OCI-LY1 (cell line): Measurements from ENCODE around the gene KCNA10.

Experiments
- H2AFZ ChIP-seq: fragments of 200-600 bp; sonication (generic), shearing (Covaris generic); 2 replicates; pipeline ENCODE4 v1.6.0; 2014; ENCODE audit warnings: antibody characterized with exemption, mild to moderate bottlenecking, low read length
- H3F3A ChIP-seq: fragments of 200-600 bp; sonication (generic), shearing (Covaris generic); 2 replicates; pipeline ENCODE4 v1.6.0; 2014; ENCODE audit warnings: mild to moderate bottlenecking, antibody characterized with exemption, low read length, moderate library complexity; ENCODE audit not compliant: insufficient read depth
- H3K27ac ChIP-seq: fragments of 200-600 bp; sonication (generic); 2 replicates; pipeline ENCODE4 v1.5.1; 2014; ENCODE audit warnings: low read length, mixed run types, mild to moderate bottlenecking, low read depth; ENCODE audit not compliant: poor library complexity, severe bottlenecking
- H3K27me3 ChIP-seq: fragments of 200-600 bp; sonication (generic); 2 replicates; pipeline ENCODE4 v1.6.0; 2014; ENCODE audit warnings: antibody characterized with exemption, mild to moderate bottlenecking, low read length, moderate library complexity; ENCODE audit not compliant: insufficient read depth
- H3K36me3 ChIP-seq: fragments of 200-600 bp; sonication (generic); 2 replicates; pipeline ENCODE4 v1.6.1; 2014; ENCODE audit warnings: mild to moderate bottlenecking, antibody characterized with exemption, low read length, moderate library complexity, mixed read lengths; ENCODE audit not compliant: insufficient read depth
- H3K4me1 ChIP-seq: fragments of 200-600 bp; sonication (generic); 2 replicates; pipeline ENCODE4 v1.5.1; 2014; ENCODE audit warnings: mild to moderate bottlenecking, low read length, moderate library complexity; ENCODE audit not compliant: insufficient read depth, severe bottlenecking
- H3K4me2 ChIP-seq: fragments of 200-600 bp; sonication (generic), shearing (Covaris generic); 2 replicates; pipeline ENCODE4 v1.6.1; 2014; ENCODE audit warnings: low read length
- H3K4me3 ChIP-seq: fragments of 200-600 bp; sonication (generic); 2 replicates; pipeline ENCODE4 v1.5.1; 2014; ENCODE audit warnings: low read length, low read depth, mild to moderate bottlenecking, mixed read lengths; ENCODE audit not compliant: poor library complexity, severe bottlenecking
- H3K79me2 ChIP-seq: fragments of 200-600 bp; shearing (Covaris generic); 2 replicates; pipeline ENCODE4 v1.6.1; 2016; ENCODE audit warnings: mixed run types, low read length, mixed read lengths; ENCODE audit not compliant: insufficient read depth
- H3K9ac ChIP-seq: fragments of 200-600 bp; sonication (generic), shearing (Covaris generic); 2 replicates; pipeline ENCODE4 v1.6.1; 2014; ENCODE audit warnings: mild to moderate bottlenecking, low read length, mixed read lengths
- H3K9me2 ChIP-seq: fragments of 200-600 bp; sonication (generic), shearing (Covaris generic); 2 replicates; pipeline ENCODE4 v1.6.1; 2014; ENCODE audit warnings: low read depth, mild to moderate bottlenecking, low read length, mixed read lengths
- H3K9me3 ChIP-seq: fragments of 200-600 bp; shearing (Covaris generic); 2 replicates; pipeline ENCODE4 v1.6.1; 2014; ENCODE audit warnings: low read length, mixed read lengths
- H4K20me1 ChIP-seq: fragments of 200-600 bp; sonication (generic), shearing (Covaris generic); 2 replicates; pipeline ENCODE4 v1.6.0; 2016; ENCODE audit warnings: mild to moderate bottlenecking, low read length; ENCODE audit not compliant: insufficient read depth
- EZH2 ChIP-seq: fragments of 200-600 bp; sonication (generic), shearing (Covaris generic); IDR thresholded peaks from 2 replicates; pipeline ENCODE4 v1.8.0; 2017; ENCODE audit warnings: borderline replicate concordance, mixed run types, mild to moderate bottlenecking, antibody characterized with exemption, low read length, moderate library complexity, mixed read lengths
- TF ChIP-seq, protein P1 (sequence below): fragments of 200-600 bp; sonication (generic), shearing (Covaris generic); IDR thresholded peaks from 2 replicates; pipeline ENCODE4 v1.5.1; 2017; ENCODE audit warnings: mild to moderate bottlenecking, antibody characterized with exemption, low read length, moderate library complexity, mixed read lengths

The KCNA10 gene

DNA sequence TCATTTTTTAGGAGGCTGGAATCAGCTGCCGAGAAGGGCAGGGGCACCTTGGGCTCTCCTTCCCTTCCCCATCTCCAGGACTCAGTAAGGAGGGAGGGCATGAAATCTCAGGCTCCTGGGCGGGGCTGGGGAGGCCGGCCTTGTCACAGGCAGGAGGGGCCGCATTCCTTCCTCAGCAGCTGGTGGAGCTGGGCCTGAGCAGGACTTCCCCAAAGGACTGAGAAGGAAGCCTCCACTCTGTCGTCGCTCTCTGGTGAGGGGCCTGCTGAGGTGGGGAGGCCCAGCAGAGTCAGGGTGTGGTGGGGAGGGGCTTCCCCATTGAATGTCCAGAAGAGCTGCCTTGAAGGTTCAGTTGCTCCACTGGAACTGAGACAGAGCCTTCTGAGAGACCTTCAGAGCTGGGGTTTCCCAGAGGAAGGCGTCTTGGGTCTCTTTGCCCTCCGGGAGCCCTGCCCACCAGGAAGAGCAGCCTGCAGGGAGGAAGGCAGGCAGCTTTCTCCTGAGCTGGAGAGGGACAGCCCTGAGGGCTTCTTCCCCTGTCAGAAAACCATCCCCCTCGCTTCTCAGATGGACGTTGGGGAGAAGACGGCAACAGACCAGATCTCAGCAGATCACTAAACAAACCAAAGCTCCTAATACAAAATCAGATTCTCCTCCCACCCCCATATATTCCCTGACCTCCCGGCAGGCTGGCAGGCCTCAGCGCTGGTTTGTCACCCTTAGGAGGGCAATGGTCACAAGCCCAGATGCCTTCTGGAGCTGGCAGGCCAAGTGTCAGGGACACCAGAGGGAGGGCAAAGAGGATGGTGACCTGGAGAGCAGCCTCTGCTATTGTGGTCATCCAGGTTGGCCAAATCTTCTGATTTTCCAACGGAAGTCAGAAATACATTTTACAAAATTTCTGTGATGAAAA, 10.7 kb downstream of the KCNA10 start:
- TF ChIP-seq EZH2 = no peak
- TF ChIP-seq, protein P1, sequence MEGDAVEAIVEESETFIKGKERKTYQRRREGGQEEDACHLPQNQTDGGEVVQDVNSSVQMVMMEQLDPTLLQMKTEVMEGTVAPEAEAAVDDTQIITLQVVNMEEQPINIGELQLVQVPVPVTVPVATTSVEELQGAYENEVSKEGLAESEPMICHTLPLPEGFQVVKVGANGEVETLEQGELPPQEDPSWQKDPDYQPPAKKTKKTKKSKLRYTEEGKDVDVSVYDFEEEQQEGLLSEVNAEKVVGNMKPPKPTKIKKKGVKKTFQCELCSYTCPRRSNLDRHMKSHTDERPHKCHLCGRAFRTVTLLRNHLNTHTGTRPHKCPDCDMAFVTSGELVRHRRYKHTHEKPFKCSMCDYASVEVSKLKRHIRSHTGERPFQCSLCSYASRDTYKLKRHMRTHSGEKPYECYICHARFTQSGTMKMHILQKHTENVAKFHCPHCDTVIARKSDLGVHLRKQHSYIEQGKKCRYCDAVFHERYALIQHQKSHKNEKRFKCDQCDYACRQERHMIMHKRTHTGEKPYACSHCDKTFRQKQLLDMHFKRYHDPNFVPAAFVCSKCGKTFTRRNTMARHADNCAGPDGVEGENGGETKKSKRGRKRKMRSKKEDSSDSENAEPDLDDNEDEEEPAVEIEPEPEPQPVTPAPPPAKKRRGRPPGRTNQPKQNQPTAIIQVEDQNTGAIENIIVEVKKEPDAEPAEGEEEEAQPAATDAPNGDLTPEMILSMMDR = no peak

DNA sequence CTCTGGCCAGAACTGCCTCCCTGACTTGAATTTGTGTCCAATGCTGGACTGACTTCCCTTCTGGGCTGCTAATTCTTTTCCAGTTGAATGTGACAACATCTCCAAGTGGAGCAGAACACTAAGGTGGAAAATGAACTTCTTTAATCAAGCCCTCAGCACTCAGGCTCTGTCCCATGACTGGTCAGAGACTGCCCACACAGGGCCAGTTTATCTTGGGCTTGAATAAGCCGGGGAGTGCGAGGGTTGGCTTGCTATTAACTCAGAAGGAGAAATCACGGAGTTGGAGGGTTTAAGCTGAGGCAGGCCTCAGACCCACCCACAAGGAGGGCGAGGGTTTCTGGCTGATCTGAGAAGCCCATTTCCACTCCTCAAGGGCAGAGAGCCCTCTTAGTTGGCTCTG, 12.4 kb downstream of the KCNA10 start:
- TF ChIP-seq, protein P1 = no peak
- no peak for TF ChIP-seq EZH2
- Histone ChIP-seq H3K4me1 (no peaks in the 10 kb centered on the region), H3K9ac (no peak overlapping the region), H3K9me2 (no peaks in the 10 kb centered on the region), H3K27me3 (no peaks in the 10 kb centered on the region; the same call in 1 of the 2 replicates), H3F3A (no peaks in the 10 kb centered on the region), H2AFZ (no peak overlapping the region), H3K27ac (no peak overlapping the region), H3K9me3 (no peaks in the 10 kb centered on the region), H3K36me3 (no peaks in the 10 kb centered on the region), H3K79me2 (no peaks in the 10 kb centered on the region), H3K4me3 (no peak overlapping the region), H4K20me1 (no peaks in the 10 kb centered on the region), H3K4me2 (no peak overlapping the region)

More for the DNA sequence above, 10.7 kb downstream of the KCNA10 start:
- Histone ChIP-seq H3K27ac (no peak overlapping the region), H3K9me3 (no peaks in the 10 kb centered on the region), H3K4me3 (no peak overlapping the region), H3K9ac (no peak overlapping the region), H3K9me2 (no peaks in the 10 kb centered on the region), H3K4me1 (no peaks in the 10 kb centered on the region), H3K36me3 (no peaks in the 10 kb centered on the region), H3K4me2 (no peak overlapping the region), H2AFZ (no peak overlapping the region), H3K27me3 (no peaks in the 10 kb centered on the region; the same call in 1 of the 2 replicates), H3F3A (no peaks in the 10 kb centered on the region), H3K79me2 (no peaks in the 10 kb centered on the region), H4K20me1 (no peaks in the 10 kb centered on the region)

DNA sequence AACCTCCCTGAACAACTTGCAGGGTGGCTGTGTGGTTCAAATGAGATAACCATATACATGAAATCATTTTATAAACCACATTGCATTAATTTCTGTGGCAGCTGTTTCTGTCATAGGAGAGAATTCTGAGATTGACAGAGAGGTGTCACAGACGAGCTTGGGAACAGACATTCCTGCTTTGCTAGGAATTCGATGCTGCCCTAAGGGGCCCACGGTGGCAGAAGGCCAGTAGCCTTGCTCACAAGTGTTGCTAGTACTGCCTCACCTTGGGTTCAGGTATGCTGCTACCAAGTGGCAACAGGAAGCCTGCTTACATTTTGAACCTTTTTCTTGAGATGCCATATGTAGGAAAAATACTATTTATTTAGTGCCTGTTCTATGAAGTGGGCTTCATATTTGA, 13.4 kb downstream of the KCNA10 start:
- Histone ChIP-seq H3F3A (no peaks in the 10 kb centered on the region), H3K4me2 (no peak overlapping the region), H3K4me3 (no peak overlapping the region), H3K9me2 (no peaks in the 10 kb centered on the region), H3K27me3 (no peaks in the 10 kb centered on the region; the same call in 1 of the 2 replicates), H2AFZ (no peak overlapping the region), H3K9ac (no peak overlapping the region), H3K27ac (no peak overlapping the region), H4K20me1 (no peaks in the 10 kb centered on the region), H3K79me2 (no peaks in the 10 kb centered on the region), H3K9me3 (no peaks in the 10 kb centered on the region), H3K4me1 (no peaks in the 10 kb centered on the region), H3K36me3 (no peaks in the 10 kb centered on the region)
- TF ChIP-seq EZH2 = no peak
- TF ChIP-seq, protein P1 = no peak
